Measurements from ENCODE around the gene CNKSR3. TPM values are rescaled to one million over a fixed set of nuclear protein-coding genes. Genes with fewer than 3 reads are reported as not detected.

The CNKSR3 gene
- total RNA-seq, 1 donor from 2014 or later, result 8.5 TPM

DNA sequence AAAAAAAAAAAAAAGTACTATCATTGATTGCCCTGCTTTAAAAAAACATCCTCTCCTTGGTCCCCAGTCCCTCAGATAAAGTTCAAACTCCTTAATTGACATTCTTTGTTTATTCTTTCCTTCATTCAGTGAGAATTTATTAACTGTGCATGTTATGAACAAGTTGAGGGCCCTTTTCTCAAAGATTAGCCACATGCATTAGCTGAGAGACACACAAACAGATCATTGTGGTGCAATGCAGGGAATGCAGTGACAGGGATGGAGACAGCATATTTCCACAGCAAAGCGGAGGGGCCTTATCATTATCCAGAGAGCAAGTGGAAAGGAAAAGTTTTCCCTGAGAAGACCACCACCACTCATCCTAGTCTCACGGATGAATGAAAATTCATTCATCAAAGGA lies 132.0 kb downstream of the CNKSR3 start:
- no peak for DNase-seq

DNA sequence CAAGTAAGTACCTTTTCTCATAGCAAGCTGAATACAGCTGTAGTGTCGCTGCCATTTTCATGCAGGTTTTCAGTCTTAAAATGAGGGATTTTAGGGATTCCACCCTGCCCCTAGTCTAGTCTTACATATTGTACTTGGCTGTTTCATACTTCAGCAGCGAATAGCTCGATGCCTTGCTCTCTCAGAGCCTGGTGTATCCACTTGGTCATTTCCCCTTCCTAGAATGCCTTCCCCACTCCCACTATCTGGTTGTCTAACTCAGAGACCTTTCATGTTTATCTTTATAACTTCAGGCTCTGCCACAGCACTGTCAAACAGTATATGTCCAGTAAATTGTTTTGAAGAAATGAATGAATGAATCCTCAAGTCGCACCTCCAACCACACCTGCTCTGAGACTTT lies 132.8 kb downstream of the CNKSR3 start:
- no peak for DNase-seq

DNA sequence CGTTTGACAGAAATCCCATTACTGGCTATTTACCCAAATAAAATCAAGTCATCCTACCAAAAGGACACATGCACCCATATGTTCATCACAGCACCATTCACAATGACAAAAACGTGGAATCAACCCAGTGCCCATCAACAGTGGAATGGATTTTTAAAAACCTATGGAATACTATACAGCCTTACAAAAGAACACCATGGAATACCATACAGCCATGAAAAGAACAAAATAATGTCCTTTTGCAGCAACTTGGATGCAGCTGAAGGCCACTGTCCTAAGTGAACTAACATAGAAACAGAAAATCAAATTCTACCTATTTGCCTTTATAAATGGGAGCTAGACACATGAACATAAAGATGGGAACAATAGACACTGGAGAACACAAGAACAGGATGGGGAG lies 136.5 kb downstream of the CNKSR3 start:
- no peak for DNase-seq

DNA sequence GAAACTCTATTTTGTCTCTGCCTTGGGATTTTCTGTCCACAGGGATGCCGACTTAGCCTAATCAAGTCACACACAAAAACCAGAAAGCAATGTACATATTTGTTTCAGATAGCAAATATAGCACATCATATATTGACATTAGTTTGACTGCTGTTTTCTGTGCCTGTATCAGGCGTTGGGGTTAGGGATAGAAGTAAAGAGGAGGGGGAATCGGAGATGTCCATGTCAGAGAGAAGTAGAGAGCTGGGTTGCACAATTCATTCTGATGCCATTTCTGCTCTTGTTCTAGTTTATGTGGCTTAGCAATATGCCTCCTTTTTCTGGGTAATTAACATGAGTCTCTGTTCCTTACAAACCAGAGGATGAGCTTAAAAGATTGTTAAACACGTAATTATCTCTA lies 139.2 kb downstream of the CNKSR3 start:
- DNase-seq, result no peak

DNA sequence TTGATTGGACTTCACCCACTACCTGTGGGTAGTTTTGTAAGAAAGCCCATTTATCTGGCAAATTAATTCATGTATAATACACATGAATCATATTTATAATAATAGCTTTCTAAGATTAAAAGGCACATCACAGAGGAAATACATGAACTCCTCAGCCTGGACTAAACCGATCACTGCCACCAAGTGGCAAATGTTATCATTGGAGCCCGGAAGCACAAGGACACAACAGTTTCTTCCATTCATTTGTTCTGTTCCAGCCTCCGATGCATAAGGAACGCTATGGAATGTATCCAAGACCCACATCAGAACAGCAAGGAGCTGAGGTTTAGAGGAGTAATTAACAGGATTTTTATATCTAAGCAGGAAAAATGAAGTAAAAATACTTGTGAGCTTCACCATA lies 139.9 kb downstream of the CNKSR3 start:
- DNase-seq, result no peak

DNA sequence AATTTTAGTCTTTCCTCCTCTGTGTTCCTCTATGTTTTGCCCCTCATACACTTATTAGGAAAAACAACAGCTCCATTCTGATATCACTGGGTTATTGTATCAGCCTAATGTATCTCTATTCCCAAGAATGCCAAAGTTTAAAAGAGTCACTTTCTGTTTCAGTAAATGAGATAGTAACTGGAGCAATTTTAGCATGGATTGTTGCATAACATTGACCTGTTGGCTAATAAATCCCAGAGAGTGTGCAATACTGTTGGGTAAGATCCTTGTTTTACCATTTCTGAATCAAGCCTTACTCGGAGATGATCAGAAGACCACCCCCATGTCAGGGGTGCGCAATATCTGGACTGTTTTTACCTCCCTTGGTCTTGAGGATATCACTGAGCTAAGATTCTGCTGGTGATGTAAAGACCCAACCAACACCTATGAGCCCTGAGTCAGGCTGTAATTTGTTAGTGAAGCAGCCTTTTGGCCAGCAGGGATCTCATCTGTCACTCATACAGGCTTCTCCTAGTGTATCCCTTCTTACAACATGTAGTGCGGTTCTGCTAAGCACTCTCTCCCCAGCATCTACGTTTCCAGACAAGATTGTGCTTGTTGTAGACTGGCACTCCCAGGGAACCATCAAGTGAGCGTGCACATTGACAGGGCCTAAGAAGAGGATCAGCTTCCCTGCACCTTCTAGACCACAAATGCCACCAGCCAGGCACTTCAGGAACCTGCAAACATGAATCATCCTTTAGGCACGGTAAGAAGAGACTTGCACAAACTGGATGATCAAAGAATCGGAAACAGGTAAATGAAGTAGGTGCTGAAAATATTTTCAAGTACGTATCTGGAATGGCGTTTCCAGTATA lies 142.4 kb downstream of the CNKSR3 start:
- DNase-seq, result no peak

DNA sequence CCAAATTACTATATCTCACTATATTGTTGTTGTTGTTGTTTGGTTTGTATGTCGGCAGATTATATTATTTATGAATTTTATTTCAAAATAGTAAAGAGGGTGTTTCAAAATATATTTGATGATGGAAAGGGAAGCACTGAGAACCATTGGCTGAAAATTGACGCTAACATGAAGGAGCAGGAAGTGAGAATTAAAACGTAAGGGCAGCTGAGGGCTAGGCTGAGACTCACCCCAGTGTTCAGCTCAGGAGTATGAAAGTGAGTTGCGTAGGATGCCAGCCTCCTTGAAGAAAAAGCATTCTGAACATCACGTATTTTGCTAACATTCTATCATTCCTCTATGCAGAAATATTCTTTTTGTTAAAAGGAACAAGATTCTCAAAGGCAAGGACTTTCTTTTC lies 143.1 kb downstream of the CNKSR3 start:
- no peak for DNase-seq

DNA sequence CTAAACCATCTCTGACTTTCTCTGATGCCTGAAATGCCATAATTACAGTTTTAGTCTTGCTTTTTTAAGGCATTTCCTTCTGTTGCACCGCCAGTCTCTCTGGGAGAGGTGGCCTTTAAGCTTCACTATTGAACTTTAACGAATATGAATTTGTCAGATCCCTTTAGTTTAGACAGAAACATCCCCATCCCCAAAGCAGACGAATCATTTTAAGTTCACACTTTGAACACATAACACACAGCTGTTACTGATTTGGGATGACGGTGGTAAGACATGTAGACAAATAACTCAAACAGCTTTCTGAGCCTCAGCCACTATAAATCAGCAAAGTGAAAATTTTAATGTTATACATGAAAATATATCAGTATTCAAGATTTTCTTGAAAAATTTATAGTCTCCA lies 146.7 kb downstream of the CNKSR3 start:
- peak; percentile 27 for DNase-seq

DNA sequence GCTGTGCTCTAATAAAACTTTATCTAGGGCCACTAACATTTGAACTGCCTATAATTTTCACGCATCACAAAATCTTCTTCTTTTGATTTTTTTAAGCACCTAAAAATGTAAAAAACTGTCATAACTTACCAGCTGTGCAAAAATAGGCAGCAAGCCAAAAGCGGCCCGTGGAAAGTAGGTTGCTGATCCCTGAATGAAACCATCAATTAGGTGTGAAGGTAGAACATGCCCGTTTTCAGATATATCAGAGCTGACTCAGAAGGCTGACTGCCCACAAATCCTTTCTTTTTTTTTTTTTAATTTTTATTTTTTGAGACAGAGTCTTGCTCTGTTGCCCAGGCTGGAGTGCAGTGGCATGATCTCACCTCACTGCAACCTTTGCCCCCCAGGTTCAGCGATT lies 149.0 kb downstream of the CNKSR3 start:
- DNase-seq, result no peak

DNA sequence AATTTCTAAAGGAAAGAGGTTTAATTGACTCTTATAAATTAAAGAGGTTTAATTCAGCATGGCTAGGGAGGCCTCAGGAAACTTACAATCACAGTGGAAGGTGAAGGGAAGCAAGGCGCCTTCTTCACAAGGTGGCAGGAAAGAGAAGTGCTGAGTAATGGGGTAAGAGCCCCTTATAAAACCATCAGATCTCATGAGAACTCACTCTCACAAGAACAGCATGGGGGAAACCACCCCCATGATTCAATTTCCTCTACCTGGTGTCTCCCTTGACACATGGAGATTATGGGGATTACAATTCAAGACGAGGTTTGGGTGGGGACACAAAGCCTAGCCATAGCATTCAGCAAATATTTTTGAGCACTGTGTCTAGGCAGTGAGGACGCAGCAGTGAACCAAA lies 150.0 kb downstream of the CNKSR3 start:
- no peak for DNase-seq

DNA sequence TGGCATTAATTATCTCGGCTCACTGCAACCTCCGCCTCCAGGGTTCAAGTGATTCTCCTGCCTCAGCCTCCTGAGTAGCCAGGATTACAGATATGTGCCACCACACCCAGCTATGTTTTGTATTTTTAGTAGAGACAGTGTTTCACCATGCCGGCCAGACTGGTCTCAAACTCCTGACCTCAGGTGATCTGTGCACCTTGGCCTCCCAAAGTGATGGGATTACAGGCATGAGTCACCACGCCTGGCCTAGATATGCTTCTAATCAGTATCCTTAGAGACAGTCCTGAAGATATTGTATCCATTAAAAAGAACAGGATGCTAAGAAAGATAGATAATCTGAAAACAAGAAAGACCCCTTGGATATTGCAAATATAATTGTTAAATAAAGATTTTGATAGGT lies 150.8 kb downstream of the CNKSR3 start:
- no peak for DNase-seq

DNA sequence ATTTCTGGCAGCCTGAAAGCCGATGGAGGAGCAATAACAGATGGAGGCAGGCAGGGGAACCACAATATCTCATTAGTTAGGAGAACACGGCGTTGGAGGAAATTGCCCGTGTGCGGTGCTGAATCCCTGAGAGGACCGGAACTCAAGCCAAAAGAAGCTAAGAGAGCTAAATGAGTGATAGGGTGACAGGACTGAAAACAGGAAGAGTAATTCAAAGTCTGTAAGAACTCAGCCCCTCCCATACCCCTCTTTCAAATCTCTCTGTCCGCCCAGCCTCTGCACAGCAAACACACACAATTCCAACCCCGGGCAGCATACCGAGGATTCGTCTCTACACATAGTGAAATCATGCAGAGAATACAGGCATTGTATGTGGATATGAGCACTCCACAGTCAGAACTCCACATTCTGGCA lies 151.3 kb downstream of the CNKSR3 start:
- no peak for DNase-seq

DNA sequence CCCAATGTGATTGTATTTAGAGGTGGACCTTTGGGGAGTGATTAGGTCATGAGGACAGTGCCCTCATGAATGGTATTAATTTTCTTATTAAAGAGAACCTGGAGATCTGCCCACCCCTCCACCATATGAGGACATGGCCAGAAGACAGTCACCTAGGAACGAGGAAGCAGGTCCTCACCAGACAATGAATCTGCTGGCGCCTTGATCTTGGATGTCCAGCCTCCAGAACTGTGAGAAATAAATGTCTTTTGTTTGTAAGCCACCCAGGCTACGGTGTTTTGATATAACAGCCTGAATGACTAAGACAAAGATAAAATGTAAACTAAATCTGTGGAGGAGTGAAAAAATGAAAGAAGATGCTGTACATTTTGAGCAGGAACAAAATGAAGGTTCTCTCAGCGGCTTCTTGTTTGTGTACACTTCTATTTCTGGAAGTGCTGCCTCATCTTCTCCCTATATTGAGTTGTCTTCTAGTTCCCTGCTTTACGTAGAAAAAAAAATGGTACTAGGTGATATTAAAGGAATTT lies 152.4 kb downstream of the CNKSR3 start:
- no peak for DNase-seq

DNA sequence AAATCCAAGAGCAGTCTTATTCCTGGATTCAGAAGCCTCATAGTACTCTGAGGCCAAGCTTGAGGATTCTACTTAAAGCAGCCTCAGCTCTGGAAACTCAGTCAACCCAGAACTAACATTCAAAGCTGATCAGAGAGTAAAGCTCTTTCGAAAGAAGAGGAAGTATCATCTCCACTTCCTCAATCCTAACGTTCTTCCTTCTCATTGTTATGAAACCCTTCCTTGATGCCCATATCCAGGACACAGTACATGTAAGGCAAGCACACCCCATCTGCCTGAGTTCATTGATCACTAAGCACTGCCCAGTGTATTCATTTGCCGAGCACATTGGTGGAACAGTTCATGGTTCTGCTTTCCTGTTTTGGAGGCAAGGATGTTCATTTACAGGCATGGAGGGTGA lies 153.8 kb downstream of the CNKSR3 start, which contains the start of gene IPCEF1:
Gene IPCEF1, minus strand, starts transcription at position 114 of the 400 bp plus-strand sequence. CDS start 90,856 bp downstream, outside the sequence.
- no peak for DNase-seq

DNA sequence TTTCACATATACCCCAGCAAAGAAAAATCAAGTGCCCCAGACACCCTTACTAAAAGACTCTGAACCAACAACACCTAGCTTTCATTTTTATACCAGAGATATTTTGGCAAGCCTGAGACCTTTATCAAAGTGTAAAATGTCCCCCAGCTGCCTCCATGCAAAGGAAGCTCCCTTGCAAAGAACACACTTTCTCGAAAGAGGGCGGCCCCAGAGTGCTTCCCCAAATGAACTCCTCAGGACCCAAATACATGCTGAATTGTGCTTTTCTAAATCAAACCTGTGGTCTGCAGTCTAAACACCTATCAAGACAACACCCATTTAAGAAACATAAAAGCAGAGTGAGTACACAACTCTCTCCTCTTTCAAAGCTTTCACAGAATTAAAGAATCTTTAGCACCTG lies 154.4 kb downstream of the CNKSR3 start:
- no peak for DNase-seq

DNA sequence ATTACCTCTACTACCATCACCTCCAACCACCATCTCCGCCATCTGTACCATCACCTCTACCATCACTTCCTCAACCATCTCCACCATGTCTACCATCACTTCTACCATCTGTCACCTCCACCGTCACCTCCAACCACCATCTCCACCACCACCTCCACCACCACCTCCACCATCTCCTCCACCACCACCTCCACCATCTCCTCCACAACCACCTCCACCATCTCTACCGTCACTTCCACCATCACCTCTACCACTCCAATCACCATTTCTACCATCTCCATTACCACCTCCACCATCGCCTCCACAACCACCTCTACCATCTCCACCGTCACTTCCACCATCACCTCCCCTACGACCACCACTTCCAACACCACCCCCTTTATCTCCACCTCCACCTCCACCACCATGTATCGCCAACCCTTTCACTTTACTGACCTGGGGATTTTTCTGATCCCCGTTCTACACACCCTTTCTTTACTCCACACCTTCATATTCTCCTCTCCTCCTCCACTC lies 156.2 kb downstream of the CNKSR3 start:
- no peak for DNase-seq

DNA sequence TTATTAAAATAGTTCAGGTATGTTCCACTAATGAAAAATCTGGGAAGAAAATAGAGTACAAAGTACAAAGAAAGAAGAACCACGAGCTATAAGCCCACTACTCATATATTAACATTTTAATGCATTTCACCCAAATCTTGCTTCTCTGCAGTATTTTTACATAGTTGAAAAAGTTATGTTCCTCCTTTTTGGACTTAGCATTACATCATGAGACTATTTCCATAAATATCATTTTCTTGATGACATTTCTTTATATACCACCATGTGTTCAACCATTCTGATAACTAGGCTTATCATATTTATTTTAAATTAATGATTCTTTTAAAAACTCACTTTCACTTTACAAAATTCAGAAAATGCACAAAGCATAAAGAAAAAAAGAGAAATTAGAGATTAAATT lies 156.9 kb downstream of the CNKSR3 start:
- DNase-seq, result no peak

DNA sequence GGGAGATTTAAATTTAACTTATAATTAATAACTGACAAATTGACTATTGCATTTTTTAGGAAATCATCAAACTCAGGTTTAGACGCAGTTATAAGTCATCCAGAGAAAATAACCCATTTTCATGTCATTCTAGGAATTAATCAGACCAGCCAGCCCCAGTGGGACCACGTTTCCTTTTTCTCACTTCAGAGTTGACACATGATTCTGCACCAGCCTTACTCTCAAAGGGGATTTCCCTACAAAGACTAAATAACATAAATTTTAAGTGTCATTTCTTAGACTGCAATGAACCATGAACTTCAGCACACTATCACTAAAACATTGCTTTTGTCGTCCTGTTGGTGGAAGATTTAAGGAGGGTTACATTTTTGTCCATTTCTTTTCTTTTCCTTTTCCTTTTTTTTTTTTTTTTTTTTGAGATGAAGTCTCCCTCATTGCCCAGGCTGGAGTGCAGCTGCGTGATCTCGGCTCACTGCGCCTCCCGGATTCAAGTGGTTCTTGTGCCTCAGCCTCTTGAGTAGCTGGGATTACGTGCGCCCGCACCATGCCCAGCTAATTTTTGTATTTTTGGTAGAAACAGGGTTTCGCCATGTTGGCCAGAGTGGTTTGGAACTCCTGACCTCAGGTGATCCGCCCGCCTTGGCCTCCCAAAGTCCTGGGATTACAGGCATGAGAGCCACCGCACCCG lies 157.4 kb downstream of the CNKSR3 start:
- DNase-seq, result no peak

DNA sequence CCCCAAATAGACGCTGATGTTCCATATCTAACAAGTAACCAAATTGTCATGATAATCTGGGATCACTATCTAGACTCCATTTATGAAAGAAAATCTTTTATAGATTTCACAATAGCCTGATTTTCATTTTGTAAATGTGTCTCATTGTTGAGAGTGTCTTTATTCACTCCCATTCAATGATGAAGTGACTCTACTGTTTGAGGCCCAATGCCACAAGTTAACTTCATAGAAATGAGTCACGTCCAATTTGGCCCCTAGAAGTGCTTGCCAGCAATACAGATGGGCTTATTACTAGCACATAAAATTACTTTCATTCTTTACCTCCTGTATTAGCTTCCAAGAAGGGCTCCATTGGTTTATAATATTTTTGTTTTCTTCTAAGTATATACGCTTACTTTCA lies 160.2 kb downstream of the CNKSR3 start:
- DNase-seq, result no peak

DNA sequence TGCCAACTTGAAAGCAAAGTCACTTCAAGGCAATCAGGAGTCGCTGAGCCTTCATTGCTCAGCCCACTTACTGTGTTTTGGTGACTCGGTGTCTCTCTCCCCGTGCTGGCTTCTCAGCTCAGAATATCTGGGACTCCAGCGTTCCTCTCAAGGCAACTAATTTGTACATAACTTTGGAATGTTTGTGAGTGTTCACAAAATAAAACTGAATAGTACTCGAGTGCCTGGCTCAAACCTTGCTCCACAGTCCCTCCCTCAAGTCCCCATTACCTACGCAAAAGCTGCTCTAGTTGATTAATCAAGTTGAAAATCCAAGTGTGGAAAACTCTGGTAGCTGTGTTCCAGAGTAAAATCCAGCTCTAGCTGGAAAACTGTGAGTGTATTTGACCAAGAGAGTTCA lies 162.5 kb downstream of the CNKSR3 start:
- DNase-seq, result no peak

DNA sequence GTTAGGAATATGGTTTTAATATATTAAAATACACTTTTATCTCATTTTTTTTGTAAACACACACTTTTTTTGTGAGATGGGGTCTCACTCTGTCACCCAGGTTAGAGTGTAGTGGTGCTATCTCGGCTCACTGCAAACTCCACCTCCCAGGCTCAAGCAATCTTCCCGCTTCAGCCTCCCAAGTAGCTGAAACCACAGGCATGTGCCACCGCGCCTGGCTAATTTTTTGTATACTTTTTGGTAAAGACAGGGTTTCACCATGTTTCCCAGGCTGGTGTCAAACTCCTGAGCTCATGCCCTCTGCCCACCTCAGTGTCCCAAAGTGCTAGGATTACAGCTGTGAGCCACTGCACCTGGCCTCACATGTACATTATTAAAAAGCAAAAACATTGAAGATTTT lies 164.7 kb downstream of the CNKSR3 start:
- no peak for DNase-seq

DNA sequence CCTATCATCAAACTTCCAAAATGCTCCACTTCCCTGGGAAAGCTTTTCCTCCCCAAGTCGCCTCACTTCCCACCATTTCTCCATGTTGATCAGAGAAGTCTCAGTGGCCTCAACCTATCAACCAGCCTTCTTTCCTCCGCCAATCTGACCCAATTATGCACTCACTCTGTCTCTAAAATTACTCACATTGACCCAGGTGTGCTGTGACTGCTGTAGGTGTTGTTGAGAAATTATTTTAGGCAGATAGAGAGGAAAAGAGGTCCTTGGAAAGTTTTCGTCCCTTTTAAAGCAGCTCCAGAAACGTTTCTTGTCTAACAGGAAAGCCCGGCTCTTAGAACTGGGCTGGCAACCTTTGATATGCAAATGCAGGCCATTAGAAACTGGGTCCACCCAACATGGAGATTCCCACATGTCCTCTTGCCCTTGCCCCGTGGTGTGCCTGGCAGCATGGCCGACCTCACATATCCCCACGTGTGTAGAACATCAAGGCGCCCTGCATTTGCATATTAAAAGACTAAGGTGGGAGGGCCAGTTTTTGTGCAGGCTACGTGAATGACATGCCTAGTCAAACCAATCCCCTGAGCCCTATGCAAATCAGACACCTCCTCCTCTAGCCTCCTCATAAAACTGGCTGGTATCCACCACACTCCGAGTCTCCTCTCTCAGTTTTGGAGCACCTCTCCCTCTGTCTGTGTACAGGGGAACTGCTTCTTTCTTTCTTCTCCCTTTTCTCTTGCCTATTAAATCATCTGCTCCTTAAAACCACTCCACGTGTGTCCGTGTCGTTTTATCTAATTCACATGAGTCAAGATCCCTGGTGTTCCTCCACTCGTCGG lies 166.8 kb downstream of the CNKSR3 start:
- DNase-seq, result no peak

Measured in skin of body (tissue), 2 donors.